Measurements from ENCODE around the gene NUMB.

The NUMB gene
- total RNA-seq = 117 to 573 (median 374) reads per million in 17 experiments

DNA sequence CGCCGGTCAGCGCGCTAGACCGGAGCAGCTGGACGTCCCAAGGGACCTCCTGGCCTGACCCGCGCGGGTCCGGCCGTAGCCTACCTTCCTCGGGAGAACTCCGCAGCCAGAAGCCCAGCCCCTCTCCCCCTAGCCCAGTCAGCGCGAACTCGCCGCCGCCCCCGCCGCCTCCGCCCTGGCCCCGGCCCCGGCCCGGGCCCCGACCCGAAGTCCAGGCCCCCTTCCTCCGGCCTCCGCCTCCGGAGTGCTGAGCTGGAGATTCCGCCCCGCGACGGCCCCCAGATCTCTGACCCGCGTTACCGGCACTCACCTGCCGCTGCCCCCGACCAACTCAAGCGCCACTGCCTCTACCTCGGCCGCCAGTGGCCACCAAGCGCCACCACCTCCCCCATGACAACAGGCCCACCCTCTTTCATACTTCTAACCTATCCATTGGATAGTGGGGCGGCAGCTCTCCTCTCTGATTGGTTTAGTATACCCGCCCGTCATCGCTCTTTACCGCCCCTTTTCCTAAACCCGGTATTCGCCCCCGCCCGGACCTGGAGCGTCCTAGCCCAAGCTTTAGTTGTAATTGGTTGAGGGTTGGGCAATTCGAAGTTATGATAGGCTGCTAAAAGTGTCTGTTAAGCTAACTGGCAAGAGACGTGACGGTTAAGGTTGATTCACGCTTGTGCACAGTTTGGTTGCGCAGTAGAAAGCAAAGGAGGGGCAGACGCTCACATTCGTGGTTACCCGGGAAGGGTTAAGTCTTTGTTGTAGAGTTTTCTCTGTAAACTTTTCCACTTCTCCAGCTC is at the start of gene NUMB:
TSS of gene NUMB (minus strand) at position 364 of the 794 bp plus-strand sequence. CDS start 102,795 bp downstream, outside the sequence.
- peak; percentile 98 to 100 (median 99) for DNase-seq

DNA sequence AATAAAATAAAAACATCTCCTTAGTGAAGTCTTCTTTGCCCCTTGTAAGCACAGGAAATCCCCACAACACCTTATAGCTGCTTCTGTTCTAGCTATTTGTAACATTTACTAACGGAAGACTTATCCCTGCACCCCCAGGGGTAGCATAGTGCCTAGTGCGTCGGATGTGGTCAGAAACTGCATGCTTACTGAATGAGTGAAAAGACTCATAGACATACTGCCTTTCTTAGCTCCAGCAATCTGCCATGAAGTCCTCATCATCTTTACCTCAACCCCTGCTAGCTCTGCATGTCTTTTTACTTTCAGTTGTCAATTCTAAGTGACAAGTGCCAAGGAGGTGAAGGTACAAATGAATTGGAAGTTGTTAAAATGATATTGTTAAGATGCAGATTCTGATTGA is 45.3 kb upstream of the NUMB start:
- DNase-seq = no peak

DNA sequence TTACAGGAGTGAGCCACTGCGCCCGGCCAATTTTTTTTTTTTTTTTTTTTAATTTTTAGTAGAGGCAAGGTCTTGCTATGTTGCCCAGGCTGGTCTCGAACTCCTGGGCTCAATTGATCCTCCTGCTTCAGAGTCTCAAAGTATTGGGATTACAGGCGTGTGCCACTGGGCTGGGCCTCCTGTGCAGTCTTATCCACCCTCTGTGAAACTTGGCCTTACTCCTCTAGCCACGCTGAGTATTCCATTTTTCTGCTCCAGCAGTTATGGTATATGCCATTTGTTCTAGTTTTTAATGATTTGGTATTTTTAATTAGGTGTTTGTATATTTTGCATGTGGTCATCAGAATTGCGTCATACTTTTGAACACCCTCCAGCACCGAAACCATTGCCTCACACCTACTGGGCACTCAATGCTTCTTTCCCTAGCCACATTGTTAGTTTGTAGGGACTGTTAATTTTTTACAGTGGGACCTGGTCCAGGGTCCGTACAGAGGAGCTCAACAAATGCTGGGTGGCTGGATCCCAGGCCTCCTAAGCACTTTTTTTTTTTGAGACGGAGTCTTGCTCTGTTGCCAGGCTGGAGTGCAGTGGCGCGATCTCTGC is 43.8 kb upstream of the NUMB start:
- DNase-seq = no peak

DNA sequence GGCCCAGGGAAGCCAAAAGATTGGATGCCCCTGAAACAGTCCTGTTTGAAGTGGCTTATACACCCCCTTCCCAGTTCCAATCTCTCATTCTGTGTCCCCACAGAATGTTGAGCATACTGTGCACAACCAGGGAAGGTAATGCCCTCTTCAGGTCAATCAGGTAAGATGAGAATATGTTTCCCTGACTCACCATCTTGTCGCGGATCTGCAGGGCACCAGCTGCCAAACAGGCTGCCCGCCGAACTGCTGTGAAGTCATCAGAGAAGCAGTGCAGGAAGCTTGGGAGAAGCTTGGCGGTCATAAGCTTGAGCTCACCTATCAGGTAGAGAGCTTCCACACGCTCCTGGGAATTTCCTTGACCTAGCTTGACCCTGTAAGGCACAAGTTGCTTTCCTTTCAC is 42.0 kb upstream of the NUMB start:
- no peak for DNase-seq

DNA sequence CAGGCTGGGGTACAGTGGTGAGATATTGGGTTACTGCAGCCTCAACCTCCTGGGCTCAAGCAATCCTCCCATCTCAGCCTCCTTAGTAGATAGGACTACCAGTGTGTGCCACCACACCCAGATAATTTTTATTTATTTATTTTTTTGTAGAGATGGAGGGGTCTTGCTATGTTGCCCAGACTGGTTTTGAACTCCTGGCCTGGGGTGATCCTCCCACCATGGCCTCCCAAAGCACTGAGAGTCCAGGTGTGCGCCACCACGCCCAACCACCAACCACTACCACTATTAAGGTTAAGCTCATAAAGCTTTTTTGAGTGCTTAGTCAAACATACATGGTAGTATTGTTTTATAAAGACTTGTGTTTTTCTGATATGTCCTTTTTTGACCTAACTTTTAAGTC is 36.2 kb upstream of the NUMB start:
- no peak for DNase-seq

DNA sequence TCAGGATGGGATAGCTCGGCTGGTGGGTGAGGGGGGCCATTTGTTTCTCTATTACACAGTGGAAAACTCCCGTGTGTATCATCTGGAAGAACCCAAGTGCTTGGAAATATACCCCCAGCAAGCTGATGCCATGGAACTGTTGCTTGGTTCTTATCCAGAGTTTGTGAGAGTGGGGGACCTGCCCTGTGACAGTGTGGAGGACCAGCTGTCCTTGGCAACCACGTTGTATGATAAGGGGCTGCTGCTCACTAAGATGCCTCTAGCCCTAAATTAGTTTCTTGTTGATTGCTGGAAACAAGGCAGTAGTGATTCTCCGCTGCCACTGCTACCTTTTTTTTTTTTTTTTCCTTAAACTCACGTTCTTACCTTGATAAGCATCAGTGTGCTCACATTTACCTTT is 34.3 kb upstream of the NUMB start:
- no peak for DNase-seq

DNA sequence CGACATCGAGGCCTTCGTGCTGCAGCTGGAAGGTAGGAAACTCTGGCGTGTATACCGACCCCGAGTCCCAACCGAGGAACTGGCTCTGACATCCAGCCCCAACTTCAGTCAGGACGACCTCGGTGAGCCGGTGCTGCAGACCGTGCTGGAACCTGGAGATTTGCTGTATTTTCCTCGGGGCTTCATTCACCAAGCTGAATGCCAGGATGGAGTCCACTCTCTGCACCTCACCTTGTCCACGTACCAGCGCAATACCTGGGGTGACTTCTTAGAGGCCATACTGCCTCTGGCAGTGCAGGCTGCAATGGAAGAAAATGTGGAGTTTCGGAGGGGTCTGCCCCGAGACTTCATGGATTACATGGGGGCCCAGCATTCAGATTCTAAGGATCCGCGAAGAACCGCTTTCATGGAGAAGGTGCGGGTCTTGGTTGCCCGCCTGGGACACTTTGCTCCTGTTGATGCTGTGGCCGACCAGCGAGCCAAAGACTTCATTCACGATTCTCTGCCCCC is 33.8 kb upstream of the NUMB start:
- no peak for DNase-seq

DNA sequence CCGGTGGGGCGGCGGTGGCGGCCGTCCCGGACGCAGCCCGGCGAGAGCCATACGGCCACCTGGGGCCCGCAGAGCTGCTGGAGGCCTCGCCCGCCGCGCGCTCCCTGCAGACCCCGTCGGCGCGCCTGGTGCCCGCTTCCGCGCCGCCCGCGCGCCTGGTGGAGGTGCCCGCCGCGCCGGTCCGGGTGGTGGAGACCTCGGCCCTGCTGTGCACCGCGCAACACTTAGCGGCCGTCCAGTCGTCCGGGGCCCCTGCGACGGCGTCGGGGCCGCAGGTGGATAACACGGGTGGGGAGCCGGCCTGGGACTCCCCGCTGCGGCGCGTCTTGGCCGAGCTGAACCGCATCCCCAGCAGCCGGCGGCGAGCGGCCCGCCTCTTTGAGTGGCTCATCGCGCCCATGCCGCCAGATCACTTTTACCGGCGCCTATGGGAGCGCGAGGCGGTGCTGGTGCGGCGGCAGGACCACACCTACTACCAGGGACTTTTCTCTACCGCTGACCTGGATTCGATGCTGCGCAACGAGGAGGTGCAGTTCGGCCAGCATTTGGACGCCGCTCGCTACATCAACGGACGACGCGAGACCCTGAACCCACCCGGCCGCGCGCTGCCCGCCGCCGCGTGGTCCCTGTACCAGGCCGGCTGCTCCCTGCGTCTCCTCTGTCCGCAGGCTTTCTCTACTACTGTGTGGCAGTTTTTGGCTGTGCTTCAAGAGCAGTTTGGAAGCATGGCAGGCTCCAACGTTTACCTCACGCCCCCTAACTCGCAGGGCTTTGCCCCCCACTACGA is 33.1 kb upstream of the NUMB start:
- DNase-seq = peak; percentile 46 to 79 (median 68)

DNA sequence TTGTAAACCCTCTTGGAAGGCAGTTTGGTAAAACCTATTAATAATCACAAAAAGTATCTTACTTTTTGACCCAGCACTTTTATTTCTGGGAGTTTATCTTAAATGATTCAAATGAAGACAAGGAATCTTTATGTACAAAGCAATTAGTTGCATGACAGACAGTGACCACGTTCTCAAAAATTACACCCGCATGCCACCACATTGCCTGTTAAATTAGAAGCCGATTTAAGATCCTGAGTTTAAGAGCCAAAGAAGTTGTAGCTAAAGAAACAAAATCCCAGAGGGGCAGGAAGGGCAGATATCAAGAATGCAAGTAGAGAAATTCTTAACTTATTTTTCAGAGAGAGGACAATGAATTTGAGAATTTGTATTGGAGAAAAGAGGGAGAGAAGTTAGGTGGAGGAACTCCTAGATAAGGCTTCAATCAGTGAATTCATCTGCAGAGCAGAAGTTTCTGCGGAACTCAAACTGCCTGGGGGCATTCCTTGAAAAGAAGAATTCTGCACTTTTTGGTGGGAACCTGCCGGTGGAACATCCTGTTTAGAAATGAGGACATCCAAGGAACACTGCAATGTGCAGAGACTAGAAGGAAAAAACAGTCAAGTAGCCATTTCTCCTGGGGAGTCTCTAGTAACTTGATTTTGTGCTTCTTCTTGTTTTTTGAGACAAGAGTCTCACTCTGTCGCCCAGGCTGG is 31.3 kb upstream of the NUMB start:
- no peak for DNase-seq

DNA sequence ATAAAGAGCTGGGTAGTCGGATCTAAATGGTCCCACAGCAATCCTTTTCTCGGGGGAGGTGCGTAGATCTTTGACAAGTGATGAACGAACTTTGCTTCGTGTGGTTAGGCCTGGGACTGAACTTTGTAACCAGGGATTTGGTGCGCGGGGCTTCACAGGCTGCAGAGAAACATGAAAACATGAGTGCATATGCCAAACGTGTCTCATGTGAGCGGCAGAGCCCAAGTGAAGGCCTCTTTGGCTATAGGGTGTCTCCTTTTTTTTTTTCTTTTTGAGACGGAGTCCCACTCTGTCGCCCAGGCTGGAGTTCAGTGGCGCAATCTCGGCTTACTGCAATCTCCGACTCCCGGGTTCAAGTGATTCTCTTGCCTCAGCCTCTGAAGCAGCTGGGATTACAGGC is 20.3 kb upstream of the NUMB start:
- DNase-seq = no peak

DNA sequence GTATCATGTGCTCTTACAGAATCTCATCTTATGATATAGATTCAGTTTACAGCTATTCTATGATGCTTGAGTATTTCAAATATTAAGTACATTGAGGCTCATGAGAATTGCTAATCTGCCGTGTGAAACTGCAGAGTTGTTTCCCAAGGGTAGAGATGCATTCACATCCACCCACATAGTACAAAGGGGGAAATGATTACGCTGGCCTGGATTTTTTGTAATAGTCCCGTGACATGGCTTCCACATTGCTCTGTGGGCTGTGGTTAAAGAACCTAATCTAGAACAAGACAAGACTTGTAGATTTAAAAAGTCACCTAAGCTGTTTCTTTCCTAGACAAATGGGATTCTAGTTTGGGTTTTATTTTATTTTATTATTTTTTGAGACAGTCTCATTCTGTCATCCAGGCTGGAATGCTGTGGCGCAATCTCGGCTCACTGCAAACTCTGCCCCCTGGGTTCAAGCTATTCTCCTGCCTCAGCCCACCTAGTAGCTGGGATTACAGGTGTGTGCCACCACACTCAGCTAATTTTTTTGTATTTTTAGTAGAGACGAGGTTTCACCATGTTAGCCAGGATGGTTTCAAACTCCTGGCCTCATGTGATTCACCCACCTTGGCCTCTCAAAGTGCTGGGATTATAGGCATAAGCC is 19.4 kb upstream of the NUMB start:
- DNase-seq = peak; percentile 89 to 98 (median 96)

DNA sequence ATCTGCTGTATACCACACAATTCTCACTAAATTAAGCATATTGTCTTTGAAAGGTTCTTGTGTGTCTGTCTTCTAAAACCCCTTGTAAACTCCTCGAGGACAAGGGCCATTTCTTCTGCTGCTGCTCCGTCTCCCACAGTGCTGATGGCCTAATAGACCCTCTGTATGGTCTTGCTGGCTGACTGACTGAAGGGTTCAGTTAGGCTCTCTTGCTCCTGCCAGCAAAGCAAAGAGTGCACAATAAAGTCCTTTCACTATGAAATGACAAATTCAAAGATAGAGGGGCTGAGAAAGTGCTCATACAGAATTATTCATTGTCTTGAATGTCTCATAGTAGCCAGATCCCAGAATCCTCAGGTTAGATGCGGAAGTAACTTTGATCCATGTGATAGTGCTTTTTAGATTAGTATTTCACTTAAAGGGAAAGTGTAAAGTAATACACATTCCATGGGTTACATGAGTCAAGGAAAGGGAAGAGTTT is 18.1 kb upstream of the NUMB start:
- DNase-seq = peak in 1 of 4 experiments; percentile 37

DNA sequence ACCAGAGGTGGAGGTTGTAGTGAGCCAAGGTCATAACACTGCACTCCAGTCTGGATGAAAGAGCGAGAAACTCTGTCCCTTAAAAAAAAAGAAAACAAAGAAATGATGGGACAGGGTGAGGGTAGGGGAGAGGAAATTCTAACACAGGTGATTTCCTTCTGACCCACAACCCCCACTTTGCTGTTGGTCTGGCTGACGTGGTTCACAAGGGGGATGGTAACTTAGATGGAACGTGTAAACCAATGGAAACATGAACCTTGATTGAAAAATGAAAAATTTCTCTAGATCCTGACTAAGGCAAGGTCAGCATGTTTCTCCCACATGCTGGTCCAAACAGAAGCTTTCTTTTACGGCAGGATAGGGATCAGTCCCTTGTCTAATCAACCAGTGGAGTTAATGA is 16.6 kb upstream of the NUMB start:
- no peak for DNase-seq

DNA sequence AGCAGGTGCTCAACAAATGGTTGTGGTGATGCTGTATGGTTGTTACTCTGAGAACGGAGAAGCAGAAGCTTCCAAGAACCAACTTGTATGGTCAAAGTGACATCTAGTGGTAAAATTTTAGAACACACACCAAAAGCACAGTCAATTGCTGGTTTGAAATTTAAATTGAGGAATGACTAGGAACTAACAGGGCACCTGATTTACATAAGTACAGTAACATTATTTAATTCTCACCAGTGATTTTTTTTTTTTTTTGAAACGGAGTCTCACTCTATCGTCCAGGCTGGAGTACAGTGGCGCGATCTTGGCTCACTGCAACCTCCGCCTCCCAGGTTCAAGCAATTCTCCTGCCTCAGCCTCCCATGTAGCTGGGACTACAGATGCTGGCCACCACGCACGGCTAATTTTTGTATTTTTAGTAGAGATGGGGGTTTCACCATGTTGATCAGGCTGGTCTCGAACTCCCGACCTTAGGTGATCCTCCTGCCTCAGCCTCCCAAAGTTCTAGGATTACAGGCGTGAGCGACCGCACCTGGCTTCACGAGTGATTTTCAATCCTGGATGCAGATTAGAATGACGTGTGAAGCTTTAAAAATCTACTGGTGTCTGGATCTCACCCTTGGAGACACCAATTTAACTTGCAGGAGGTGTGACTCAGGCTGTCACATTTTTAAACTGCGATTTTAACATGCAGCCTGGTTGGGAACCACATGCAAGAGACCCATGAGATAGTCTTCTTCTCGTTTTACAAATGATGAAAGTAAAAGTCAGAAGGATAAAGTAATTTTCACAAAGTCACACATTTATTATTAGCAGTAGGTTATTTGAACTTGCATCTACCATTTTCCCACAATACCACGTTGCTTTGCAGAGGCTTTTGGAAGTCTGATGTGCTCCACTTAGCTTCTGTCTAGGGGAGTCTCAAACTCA is 14.1 kb upstream of the NUMB start:
- peak; percentile 59 to 87 (median 81) for DNase-seq

DNA sequence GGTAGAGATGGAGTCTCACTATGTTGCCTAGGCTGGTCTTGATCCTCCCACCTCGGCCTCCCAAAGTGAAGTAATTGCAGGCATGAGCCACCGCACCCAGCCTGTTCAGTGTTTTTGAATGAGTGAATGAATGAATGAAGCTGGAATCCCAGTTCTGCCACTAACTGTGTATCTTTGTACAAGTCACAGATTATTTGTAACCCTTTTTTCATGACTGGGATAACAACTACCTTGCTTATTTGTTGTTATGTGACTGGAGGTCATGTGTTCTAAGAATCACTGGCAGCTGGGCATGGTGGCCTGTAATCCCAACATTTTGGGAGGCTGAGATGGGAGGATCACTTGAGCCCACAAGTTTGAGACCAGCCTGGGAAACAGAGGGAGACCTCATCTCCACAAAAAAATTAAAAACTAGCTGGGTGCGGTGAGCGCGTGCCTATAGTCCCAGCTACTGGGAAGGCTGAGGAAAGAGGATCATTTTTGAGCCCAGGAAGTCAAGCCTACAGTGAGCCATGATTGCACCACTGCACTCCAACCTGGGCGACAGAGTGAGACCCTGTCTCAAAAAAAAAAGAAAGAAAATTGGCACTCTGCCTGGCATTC is 13.3 kb upstream of the NUMB start:
- no peak for DNase-seq

DNA sequence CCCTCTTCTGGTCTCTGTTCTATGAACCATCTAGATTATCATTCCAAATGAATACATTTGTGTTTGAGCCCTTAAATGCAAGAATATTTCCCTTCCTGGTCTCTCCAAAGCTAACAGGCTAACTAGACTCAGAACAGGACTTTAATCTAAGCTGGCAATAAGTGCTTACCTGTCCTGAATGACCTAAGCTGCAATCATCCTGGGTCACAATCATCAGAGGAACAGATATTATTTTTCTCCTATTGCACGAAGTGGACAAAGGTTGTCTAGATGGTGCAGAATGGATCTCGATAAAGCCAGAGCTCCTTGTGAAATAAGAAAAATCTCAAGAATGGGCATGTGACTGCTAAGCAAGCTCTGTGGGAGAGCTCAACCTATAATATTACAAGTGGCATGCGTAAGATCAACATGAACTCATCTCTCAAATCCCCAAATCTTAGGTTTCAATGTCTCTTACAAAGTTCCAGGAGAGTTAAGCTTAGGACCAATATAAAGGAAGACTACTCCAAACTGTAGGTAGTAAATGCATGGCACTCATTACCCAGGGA is 10.6 kb upstream of the NUMB start:
- peak; percentile 29 to 65 (median 44) for DNase-seq

DNA sequence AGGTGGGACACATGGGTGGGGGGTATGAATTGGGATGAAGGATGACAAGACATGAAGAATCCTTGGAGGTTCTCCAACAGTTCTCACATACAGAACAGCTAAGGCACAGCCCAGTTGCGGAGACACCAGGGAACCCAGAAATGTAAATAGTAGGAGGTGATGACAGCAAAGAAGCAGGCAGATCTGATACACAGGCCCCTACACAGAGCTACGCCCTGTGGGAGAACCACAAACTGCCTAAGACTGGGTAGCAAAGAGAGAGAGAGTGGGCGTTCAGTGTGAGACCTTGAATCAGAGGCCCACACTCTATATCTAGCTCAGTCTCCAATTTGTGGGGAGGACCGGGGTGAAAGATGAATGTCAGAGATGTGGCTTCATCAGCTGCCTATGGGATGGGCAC is 9.5 kb upstream of the NUMB start:
- peak; percentile 80 to 94 (median 84) for DNase-seq

DNA sequence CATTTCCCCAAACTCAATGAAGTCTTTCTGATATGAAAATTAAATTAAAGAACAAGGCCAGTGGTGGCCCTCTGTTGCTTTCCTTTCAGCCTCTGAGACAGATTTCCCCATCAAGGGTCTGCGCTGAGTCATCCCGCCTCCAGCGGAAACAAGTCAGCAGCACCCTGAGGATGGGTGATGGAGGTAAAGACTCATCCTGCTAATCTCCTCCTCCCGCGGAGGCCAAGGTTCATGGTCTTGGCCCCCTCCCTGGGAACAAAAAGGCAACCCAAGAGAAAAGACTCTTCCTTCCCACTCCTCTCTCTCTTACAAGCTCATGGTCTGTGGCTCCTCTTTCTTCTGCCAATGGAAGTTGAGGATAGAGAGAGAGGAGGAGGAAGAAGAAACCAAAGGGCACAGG is 9.0 kb upstream of the NUMB start:
- DNase-seq = peak; percentile 91 to 96 (median 92)

DNA sequence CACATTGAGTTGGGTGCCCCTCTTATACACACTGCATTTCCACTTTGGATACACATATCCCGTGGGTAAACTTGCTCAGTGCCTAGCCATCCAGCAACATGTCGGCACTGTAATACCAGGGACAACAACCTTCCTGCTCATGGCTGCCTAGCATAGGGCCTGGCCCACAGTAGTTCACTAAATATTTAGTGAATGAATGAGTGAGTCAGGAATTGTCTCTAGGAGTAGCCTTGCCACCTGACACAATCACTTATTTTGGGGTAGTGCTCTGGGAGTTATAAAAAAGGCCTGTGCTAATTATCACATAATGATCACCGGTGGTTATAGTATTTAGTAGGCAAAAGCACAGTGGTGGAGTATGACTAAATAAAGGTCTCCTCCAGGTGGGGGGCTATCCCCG is 8.5 kb upstream of the NUMB start:
- DNase-seq = peak in 1 of 4 experiments; percentile 3
